HG02763 (cell line): ENCODE measurements around the gene P2RY13.

Experiments used
- ATAC-seq: cut with Tn5 transposase; IDR thresholded peaks from one replicate; pipeline ENCODE4 v1.9.1; 2021; ENCODE audit warnings: mild to moderate bottlenecking, moderate library complexity; ENCODE audit not compliant: unreplicated experiment

P2RY13 gene

DNA sequence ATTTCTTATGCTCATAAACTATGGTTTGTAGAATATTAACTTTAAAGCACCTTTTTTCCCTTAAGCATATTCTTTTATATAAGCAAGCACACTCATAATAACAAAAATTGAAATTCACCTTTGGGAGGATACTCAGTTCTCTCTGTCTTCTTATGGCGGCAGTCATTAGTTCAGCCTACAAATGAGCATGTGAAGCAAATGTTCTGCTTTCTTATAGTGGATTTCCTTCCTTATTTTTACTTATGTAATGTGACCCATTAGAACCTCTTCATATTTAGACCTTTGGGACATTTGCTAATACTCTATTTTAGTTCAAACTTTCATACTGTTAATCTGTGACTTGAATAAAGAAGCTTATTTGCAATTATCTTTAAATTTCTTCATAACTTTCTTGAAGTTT is at the start of gene P2RY13:
Gene P2RY13 (minus strand): TSS at position 187 of the 400 bp plus-strand sequence. CDS start 21 bp downstream, at position 166.
- ATAC-seq, result no peak

DNA sequence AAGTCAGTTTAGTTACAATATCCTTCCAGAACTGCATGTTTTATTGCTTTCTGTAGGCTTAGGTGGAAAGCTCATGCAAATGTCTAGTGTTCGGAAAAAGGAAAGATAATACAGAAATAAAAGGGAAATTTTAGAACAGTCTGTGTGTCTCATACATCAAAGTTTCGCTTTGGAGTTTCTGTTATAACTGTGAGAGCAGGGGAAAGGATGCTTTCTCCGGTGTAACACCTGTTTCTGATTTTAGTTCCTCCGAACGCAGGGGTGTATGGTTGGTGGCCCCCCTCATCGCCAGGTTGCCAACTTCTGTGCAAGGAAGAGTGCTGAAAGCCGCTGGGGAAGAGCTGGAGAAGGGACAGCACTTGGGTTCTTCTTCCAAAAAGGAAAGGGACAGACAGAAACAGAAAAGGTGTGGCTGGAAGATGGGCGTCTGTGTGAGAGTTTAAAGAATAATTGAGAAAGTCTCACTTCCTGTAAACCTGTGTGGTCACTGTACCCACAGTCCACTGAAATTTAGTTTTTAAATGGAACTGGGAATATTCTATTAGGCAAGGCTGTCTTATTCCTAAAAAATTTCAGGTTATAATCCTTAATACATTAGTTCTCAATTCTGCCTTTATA is 48.5 kb upstream of the P2RY13 start:
- no peak for ATAC-seq

DNA sequence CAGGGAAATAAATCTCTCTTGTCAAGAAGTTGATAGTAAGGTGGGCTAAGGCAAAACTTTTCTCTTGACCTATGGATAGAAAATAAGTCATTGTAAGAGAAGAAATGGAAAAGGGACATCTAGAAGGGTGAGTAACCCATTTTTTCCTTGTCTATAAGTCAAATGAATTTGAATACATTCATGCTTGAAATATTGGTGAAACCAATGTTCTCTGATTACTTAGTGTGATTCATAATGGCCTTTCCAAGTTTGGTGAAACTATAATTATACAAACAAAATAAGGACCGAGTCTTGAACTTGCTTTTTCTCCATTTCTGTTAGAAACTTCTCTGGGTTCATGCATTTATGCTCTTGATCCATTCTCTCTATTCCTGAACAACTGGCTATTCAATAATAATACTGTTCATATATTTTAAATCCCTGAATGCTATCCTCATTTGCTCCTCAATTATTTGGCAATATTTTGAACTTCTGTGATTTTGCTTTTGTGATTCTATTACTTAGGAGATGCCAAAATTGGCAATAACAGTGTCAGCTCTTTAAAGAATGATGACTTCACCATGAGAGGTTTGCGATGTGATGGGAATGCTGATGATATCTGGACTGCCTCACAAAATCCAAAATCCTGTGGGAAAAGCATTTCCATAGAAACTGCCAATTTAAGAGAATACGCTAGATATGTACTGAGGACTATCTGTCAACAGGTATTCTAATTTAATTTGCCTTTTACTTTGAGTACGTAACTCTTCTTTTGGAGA is 42.9 kb upstream of the P2RY13 start:
- no peak for ATAC-seq

DNA sequence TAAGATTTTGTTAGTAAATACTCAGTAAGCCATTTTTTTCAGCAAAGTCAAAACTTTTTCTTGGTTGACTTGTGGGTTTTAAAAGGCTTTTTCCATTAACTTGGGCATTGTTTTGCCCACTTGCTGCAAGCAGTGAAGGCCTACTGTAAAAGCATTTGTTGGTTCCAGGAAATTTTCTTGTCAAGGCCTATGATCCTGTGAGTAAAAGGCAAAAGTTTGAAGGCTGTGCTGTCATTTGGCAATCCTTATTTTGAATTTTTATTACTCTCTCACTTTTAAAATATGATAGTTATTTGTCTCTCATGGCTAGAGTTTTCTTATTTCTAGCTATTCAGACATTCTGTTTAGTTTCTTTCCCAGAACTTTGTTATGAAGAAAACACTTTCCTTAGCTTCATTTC is 42.2 kb upstream of the P2RY13 start:
- ATAC-seq, result no peak

DNA sequence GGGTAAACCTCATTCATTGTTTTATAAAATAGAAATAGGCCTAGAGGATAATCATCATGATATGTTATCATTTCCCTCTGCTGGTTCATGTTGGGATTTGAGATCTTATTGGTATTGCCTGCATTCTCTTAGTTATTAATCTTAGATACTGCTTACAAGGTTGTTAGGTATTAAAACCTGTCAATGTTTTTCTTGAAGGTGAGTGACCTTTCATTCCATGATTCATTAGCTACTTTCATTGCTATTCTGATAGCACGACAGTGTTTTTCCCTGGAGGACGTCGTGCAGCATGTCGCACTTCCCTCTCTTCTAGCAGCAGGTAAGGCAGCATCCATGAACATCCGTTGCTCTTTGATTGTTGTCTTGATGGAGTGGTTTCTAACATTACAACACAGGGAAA is 38.1 kb upstream of the P2RY13 start:
- no peak for ATAC-seq

DNA sequence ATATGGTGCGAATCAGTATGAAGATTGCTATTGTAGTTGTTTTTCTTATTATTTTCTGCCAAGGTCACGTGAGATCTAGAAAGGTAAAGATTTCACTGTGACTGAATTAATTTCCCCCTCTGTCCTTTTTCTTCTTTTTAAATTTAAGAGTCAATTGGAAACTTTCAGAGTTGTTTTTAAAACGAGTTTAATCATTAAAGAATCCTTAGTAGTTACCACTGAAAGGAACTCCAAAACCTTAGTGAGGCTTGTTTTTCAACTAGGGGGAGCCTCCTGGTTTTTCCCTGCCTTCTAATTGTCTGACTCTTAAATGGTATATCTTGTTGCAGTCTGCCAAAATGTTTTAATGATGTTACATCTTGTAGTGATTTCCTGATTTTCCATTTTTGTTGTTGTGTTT is 37.6 kb upstream of the P2RY13 start:
- ATAC-seq, result no peak

DNA sequence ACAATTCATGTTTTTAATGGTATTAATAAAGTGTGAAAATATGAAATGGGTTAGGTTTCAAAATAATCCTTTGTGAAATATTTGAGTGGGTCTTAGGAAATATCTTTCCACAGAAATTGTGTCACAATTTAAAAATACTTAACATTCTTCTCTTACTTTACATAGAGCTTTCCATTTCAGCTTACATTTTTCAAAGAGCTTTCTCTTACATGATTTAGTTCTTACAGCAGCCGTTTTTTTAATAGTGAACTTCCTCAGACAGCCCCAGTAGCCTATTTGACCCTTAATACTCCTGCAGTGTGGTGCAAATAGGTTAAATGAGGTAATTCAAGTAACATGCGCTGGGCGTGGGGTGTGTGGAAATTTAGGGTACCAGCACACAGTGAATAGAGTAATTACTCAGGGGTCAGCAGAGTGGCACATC is 33.4 kb upstream of the P2RY13 start:
- no peak for ATAC-seq

DNA sequence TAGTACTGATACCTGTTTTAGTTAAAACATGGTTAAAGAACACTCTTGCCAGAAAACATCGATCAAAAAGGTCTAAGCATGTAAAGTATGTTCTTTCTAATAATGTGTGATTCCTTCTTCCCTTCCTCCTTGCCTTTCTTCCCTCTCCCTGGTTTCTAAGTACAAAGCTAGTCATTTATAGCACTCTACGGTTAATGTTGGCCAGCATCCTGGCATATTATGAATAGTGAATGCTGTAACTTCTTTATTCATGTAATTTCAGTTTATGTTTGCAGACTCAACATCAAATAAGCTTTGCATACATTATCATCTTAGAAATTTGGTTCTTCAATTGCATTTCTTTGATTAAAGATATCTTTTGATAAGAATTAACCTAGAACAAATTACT is 28.1 kb upstream of the P2RY13 start:
- no peak for ATAC-seq

DNA sequence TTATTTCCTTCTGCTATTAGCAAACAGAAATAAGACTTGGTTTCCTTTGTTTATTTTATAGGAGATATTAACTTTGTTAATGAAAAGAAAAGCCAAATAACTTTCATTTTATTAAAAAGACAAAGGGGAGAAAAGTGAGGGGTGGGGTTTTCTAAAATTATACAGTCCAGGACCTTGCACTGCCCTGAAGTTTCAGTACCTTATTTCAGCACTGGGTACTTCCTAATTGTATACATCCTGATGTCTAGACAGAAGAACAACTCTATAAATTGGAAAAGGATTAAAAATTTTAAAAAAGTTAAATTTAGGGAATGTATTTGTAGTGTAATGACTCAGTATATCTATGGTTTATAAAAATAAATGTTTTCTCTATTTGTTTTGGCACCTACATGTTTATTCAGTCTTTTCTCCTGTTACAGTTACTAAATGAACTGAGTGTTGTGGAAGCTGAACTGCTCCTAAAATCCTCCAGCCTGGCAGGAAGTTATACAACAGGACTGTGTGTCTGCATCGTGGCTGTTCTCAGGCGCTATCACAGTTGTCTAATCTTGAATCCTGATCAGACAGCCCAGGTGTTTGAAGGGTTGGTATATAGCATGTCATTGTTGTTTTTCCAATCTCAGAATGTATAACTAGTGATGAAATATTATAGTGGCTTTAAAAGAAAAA is 27.6 kb upstream of the P2RY13 start:
- no peak for ATAC-seq

DNA sequence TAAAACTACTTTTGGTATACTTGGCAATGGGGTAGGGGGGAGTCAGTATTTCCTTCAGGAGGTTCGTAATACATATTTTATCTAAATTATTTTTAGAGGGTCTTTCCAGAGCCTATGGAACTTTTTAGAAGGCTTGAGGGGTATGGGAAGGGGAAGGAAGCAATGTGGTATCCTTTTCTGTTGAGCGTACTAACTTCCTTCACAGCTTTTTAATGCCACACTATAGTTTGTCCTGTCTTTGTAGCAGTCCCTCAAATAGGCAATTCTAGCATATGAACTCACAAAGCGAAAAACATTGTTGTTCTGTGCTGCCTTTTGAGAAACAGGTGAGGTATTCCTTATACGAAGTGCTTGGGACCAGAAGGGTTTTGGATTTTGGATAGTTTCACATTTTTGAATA is 22.3 kb upstream of the P2RY13 start:
- peak; percentile 15 for ATAC-seq

DNA sequence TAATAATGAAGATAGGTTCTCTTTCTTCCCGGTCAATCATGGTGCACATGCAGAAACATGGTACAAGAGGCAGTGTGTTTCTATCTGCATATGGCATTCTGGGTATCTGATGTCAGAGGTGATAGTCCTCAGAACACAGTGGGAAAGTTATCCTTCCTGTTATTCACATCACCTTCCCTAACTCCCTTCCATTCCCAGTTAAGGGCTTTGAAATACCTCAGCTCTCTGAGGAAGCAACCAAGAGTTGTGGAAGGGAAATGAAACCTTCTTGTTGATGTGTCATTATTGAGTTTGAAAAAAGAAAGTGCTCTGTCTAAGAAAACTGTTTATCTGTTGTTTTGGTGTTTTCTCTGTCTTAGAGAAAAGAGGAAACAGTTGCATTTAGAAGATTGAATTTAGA is 21.9 kb upstream of the P2RY13 start:
- ATAC-seq, result peak; percentile 82

DNA sequence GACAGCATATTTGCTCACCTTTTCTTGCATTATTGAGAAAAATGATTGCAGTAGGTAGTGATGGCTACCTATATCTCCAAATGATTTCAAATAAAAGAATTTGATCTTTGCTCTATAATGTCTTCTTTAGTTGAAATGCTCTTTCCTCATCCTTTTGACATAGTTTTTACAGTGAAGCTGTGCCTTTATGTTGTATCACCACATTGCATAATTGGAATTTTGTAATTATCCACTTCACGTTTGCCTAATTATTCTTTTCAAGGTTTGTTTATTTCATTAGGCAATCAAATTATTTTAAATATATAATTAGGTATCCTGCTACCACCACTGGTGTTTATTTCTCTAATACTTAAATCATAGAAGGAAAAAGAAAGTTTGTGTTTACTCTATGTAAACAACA is 21.3 kb upstream of the P2RY13 start:
- no peak for ATAC-seq

DNA sequence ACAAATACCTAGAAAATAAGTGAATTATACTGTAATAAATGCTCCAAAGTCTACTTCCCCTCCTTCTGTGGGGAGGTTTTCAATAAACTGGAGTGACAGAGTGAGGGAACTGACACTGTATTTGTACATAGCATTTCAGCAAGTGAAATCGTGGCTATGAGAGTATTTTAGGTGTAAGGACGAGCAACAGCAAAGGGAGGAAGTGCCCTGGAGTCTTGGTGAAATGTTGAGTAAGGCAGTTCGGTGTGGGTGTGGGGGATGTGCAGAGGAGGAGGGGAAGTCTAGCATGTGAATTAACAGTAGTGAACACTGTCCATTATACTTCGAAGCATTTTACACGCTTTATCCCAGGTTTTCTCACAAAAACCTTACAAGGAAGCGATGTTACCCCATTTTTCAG is 18.1 kb upstream of the P2RY13 start:
- no peak for ATAC-seq

DNA sequence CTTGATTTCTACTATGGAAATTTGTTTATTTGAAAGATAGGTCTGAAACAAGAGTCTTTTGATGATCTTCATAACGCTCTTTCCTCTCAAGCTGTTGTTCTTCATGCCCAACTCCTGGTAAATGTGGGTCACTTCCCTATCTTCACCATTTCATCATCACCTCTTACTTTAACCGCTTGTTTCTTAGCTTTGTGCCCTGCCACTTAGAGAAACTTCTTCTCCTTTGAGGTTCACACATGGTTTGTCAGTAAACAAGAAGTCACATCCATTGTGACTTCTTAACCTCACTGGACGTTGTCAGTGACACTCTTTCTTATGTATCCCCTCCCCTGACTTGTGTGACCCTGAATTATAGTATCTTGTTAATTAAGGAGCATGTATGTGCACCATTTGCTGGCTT is 16.9 kb upstream of the P2RY13 start:
- no peak for ATAC-seq

DNA sequence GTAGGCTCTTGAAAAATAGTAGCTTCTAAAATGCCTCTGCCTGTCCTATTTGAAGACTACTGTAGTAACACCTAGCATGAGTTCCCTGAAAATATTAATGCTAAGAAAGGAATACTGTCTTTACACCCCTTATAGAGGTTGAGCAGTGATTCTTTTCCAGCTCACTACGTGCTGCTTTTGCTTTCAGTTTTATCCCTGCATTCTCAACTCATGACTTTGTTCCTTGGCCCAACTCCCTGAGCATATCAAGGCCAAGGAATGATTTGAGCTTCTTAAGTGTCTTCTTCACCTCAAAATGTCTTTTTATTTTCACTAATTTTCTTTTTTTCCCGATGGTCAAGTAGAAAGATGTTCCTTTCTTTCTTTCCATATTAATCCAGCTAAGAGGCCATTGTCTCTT is 16.5 kb upstream of the P2RY13 start:
- ATAC-seq, result no peak

DNA sequence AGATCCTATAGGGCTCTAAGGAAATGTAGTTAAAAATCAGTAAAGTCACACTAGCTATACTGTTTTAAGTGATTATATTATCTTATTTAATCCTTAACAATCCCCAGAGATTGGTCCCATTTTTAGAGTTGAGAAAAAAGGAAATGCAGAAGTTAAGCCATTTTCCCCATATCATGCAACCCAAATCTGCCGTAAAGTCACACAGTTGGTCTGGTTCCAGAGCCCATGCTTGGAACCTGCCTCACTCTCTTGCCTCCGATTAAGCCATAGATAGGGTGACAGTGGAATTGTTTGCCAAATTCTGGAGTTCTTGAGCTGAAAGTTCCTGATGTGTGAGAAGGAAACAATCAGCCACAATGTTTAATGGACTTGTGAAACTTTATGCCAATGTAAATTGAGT is 2.3 kb upstream of the P2RY13 start:
- no peak for ATAC-seq

DNA sequence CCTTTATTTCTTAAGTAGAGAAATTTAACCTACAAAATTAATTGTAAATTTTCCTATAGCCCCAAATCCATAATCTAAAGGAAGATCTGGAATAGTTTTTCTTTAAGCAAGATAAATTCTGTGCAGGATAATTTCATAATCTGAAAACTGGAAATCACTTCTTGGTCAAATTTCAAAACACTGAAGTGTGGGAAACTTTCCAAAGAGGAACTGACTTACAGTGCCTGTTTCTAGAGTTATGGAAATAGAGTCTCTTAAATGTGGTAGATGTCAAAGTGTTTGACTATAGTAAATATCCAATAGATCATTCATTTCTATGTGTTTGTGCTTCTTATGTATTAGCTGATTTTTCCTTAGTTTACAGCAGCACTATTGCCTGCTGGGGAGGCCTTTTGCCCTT is 1.6 kb upstream of the P2RY13 start:
- ATAC-seq, result no peak

DNA sequence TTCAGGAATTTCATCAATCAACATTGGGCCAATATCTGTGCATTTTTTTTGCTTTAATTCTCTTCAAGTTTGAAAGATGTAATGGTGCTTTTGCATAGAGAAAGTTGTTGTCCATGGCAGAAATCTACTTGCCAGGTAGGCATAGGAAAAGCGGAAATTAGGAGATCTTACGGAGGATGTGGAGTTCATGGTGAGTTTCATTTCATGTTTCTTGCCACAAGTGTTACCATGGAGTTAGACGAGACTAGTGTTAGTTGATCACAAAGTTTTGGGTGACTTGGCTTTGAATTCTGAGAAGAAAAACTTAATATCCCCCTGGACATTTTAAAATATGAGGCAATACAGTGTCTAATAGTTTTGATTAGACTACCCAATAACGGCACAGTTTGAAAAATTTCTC is 1.0 kb upstream of the P2RY13 start:
- ATAC-seq, result no peak

DNA sequence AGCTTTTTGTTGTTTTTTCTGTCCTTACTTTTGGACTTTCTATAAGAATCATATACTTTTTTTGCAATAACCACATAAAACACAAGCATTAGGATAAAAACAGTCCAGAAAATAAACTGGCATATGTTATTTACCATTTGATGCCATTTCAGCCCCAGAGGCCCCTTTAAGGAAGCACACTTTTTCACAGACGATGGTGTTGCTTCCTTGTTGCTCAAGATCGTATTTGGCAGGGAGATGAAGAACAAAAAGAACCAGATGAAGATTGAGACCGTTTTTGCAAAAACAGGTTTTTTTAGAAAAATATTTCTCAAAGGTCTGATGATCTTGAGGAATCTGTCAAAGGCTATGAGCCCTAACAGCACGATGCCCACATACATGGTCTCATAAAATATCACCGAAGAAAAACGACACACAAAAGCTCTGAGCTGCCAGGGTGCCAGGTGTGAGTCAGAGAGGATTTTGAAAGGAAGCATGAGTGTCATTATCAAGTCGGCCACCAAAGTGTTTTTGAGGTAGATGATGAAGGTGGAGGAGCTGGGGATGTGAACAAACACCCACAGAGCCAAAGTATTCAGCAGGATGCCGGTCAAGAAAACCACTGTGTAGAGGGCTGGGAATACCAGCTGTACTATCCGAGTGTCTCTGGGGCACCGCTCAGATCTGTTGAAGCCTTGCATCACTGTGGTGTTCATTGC is 902 bp downstream of the P2RY13 start:
- no peak for ATAC-seq

DNA sequence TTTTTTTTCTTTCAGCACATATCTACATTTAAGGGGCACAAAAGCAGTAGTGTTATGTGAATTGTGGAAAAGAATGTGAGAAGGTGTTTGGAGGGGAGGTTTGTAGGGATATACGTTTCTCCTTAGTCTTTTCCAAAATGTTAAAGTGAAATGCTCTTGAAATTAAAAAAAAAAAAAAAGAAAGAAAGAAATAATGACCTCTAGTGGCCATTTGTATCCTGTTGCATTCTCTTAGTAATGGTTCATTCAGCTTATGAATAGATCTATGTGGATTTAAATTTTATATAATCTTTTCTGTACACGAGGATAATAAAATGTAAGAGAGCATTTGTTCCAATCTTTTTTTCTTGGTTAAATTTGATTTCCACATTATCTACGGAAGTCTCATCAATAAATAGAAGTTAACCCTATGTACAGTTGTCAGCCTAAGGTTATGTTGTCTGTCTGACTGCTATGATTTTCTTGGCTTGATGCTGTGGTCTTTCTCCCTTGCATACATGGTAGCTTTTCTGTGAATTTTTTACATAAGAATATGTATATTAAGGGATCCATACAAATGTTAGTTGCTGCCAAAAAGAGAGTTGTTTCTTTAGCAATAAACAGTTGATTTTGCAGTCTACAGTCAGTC is 1.7 kb downstream of the P2RY13 start:
- no peak for ATAC-seq

DNA sequence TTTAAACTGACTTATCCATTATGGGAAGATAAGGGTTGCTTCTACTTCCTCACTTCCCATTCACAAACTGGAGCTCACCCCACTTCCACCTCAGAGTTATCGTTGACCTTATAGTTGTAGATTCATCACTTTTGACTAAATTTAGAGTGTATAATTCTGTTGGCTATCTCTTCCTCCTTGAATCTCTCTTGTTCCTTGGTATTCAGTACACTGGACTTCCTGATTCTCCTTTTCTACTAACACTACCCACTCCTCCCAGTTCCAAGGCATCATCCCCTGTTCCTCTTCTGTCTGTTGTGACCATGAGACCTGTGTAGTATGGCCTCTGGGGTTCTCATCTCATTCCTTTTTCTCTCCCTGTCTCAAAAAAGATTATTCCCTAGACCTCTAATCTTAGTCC is 6.8 kb downstream of the P2RY13 start:
- no peak for ATAC-seq
